Naive B cell (primary cell): ENCODE data around the gene SATB1. TPM values are rescaled to one million over a fixed set of nuclear protein-coding genes. Genes with fewer than 3 reads are reported as not detected.
A peak's percentile ranks its signal among the peaks of the same experiment; 100 is the strongest.
"Not testable (repeated sequence)": the region's sequence is repeated elsewhere in the genome, so short reads cannot be mapped to it uniquely, and the experiment has no call there.

ENCODE experiments used
- ATAC-seq, 2 donors: fragments of 150-1000 bp; cut with Tn5 transposase; 2 replicates each; pipeline ENCODE4 v1.10.0; 2021; ENCODE audit warnings: low read depth in 2 of 2, mild to moderate bottlenecking in 2 of 2, moderate library complexity in 2 of 2
- DNase-seq: peaks from one replicate; pipeline ENCODE4 v3.0.0; 2022
- H3K27ac Mint-ChIP-seq, 6 donors: one replicate each; pipeline ENCODE4 v1.8.0; 2020 to 2022; ENCODE audit warnings: mild to moderate bottlenecking in 6 of 6, mixed read lengths in 6 of 6, moderate library complexity in 5 of 6, inconsistent platforms in 2 of 6
- H3K27me3 Mint-ChIP-seq, 3 donors: one replicate each; pipeline ENCODE4 v1.8.0; 2021 to 2022; ENCODE audit warnings: mixed read lengths in 3 of 3, mild to moderate bottlenecking in 1 of 3
- H3K36me3 Mint-ChIP-seq, 2 donors: one replicate each; pipeline ENCODE4 v1.8.0; 2020 to 2022; ENCODE audit warnings: mixed read lengths in 2 of 2, inconsistent platforms in 1 of 2, mild to moderate bottlenecking in 1 of 2
- H3K4me1 Mint-ChIP-seq, 3 donors: one replicate each; pipeline ENCODE4 v1.8.0; 2020 to 2022; ENCODE audit warnings: mixed read lengths in 3 of 3, inconsistent platforms in 1 of 3, mild to moderate bottlenecking in 1 of 3, moderate library complexity in 1 of 3
- H3K4me3 Mint-ChIP-seq, 8 donors: one replicate each; pipeline ENCODE4 v1.8.0; 2020 to 2022; ENCODE audit warnings: mild to moderate bottlenecking in 8 of 8, mixed read lengths in 8 of 8, moderate library complexity in 8 of 8, inconsistent platforms in 2 of 8
- H3K9me3 Mint-ChIP-seq, 7 donors: one replicate each; pipeline ENCODE4 v1.8.0; 2020 to 2022; ENCODE audit warnings: mixed read lengths in 7 of 7, mild to moderate bottlenecking in 5 of 7, inconsistent platforms in 2 of 7, moderate library complexity in 1 of 7
- polyA plus RNA-seq, 6 donors: library from polyadenylated mRNA; unstranded; fragments of 300-500 nt; fragmentation: Illumina TruSeq; gene quantifications; one replicate each; pipeline ENCODE4 v1.2.3, GENCODE V29; 2021; ENCODE audit warnings: low read depth in 6 of 6

The SATB1 gene
- polyA plus RNA-seq, 6 donors from 2014 or later: 44.5 to 68.6 (median 58.7) TPM

GRCh38 chr3:18351069-18351628 is 74.0 kb downstream of the SATB1 start:
- Mint-ChIP-seq H3K27ac (peak overlapping the region in 1 of 6 donors; percentile 61), H3K4me3 (peak overlapping the region in 1 of 8 donors; percentile 3), H3K27me3 (no peaks in the 10 kb centered on the region), H3K9me3 (no peaks in the 10 kb centered on the region), H3K36me3 (peaks cover 13 to 26% of the 10 kb centered on the region in 2 donors), H3K4me1 (no peaks in the 10 kb centered on the region)
- DNase-seq: no peak
- no peak for ATAC-seq

GRCh38 chr3:18349197-18349798 is 75.8 kb downstream of the SATB1 start:
- no peaks in the 10 kb centered on the region for H3K9me3 Mint-ChIP-seq
- H3K36me3 Mint-ChIP-seq: peaks cover 13 to 26% of the 10 kb centered on the region in 2 donors
- H3K27me3 Mint-ChIP-seq: no peaks in the 10 kb centered on the region
- no peaks in the 10 kb centered on the region for H3K4me1 Mint-ChIP-seq
- peak overlapping the region in 2 of 6 donors; percentile 34 to 55 for H3K27ac Mint-ChIP-seq
- H3K4me3 Mint-ChIP-seq: no peak overlapping the region
- no peak for DNase-seq
- no peak for ATAC-seq

- H3K27me3 Mint-ChIP-seq: no peaks in the 10 kb centered on the region
- no peaks in the 10 kb centered on the region for H3K9me3 Mint-ChIP-seq
- peaks cover 13 to 24% of the 10 kb centered on the region in 2 donors for H3K36me3 Mint-ChIP-seq
- ATAC-seq (no peak), DNase-seq (no peak)
- no peak overlapping the region for H3K4me3 Mint-ChIP-seq
- H3K27ac Mint-ChIP-seq: peak overlapping the region in 1 of 6 donors; percentile 9
- H3K4me1 Mint-ChIP-seq: no peaks in the 10 kb centered on the region
Measured at GRCh38 chr3:18346097-18346496, 79.0 kb downstream of the SATB1 start.

- no peaks in the 10 kb centered on the region for H3K27me3 Mint-ChIP-seq
- DNase-seq: no peak
- H3K9me3 Mint-ChIP-seq: no peaks in the 10 kb centered on the region
- peak overlapping the region in 2 of 6 donors; percentile 44 to 59 for H3K27ac Mint-ChIP-seq
- peaks cover 12 to 20% of the 10 kb centered on the region in 2 donors for H3K36me3 Mint-ChIP-seq
- ATAC-seq: no peak
- no peaks in the 10 kb centered on the region for H3K4me1 Mint-ChIP-seq
- no peak overlapping the region for H3K4me3 Mint-ChIP-seq
Measured at GRCh38 chr3:18345015-18345367, 80.1 kb downstream of the SATB1 start.

GRCh38 chr3:18344306-18345014 is 80.7 kb downstream of the SATB1 start:
- no peak for DNase-seq
- no peak overlapping the region for H3K4me3 Mint-ChIP-seq
- H3K4me1 Mint-ChIP-seq: no peaks in the 10 kb centered on the region
- no peaks in the 10 kb centered on the region for H3K27me3 Mint-ChIP-seq
- H3K27ac Mint-ChIP-seq: peak overlapping the region in 1 of 6 donors; percentile 44
- no peak for ATAC-seq
- H3K9me3 Mint-ChIP-seq: no peaks in the 10 kb centered on the region
- H3K36me3 Mint-ChIP-seq: peaks cover 6 to 15% of the 10 kb centered on the region in 2 donors

GRCh38 chr3:18343809-18344208 is 81.3 kb downstream of the SATB1 start:
- ATAC-seq: no peak
- Mint-ChIP-seq H3K27ac (no peak overlapping the region), H3K4me3 (no peak overlapping the region)

GRCh38 chr3:18338827-18339514 is 86.2 kb downstream of the SATB1 start:
- ATAC-seq (no peak), DNase-seq (no peak)
- Mint-ChIP-seq H3K27me3 (no peaks in the 10 kb centered on the region), H3K27ac (no peak overlapping the region), H3K9me3 (no peaks in the 10 kb centered on the region), H3K4me1 (peaks cover 0 to 18% (median 16%) of the 10 kb centered on the region in 3 donors), H3K4me3 (no peak overlapping the region), H3K36me3 (no peaks in the 10 kb centered on the region)

More at GRCh38 chr3:18343809-18344208, 81.3 kb downstream of the SATB1 start:
- no peaks in the 10 kb centered on the region for H3K27me3 Mint-ChIP-seq
- DNase-seq: no peak
- peaks cover 0 to 8% of the 10 kb centered on the region in 2 donors for H3K36me3 Mint-ChIP-seq
- no peaks in the 10 kb centered on the region for H3K4me1 Mint-ChIP-seq
- H3K9me3 Mint-ChIP-seq: no peaks in the 10 kb centered on the region

GRCh38 chr3:18337231-18337630 is 87.9 kb downstream of the SATB1 start:
- no peaks in the 10 kb centered on the region for H3K27me3 Mint-ChIP-seq
- DNase-seq: no peak
- no peak overlapping the region for H3K4me3 Mint-ChIP-seq
- H3K27ac Mint-ChIP-seq: no peak overlapping the region
- H3K36me3 Mint-ChIP-seq: no peaks in the 10 kb centered on the region
- peaks cover 0 to 18% (median 16%) of the 10 kb centered on the region in 3 donors for H3K4me1 Mint-ChIP-seq
- ATAC-seq: no peak
- no peaks in the 10 kb centered on the region for H3K9me3 Mint-ChIP-seq

GRCh38 chr3:18334837-18335601 is 90.1 kb downstream of the SATB1 start:
- ATAC-seq: no peak
- H3K36me3 Mint-ChIP-seq: no peaks in the 10 kb centered on the region
- H3K4me3 Mint-ChIP-seq: no peak overlapping the region

GRCh38 chr3:18330772-18331441 is 94.2 kb downstream of the SATB1 start:
- not testable (repeated sequence) for H3K27ac Mint-ChIP-seq, H3K27me3 Mint-ChIP-seq, DNase-seq, H3K4me3 Mint-ChIP-seq, H3K36me3 Mint-ChIP-seq, ATAC-seq
- H3K4me1 Mint-ChIP-seq: peaks cover 0 to 10% (median 9%) of the 10 kb centered on the region in 3 donors
- H3K9me3 Mint-ChIP-seq: peaks cover 0 to 18% (median 10%) of the 10 kb centered on the region in 7 donors

More at GRCh38 chr3:18334837-18335601, 90.1 kb downstream of the SATB1 start:
- H3K4me1 Mint-ChIP-seq: peaks cover 0 to 18% (median 16%) of the 10 kb centered on the region in 3 donors
- H3K27me3 Mint-ChIP-seq: no peaks in the 10 kb centered on the region
- H3K9me3 Mint-ChIP-seq: peaks cover 0 to 4% (median under 1%) of the 10 kb centered on the region in 7 donors
- peak overlapping the region in 1 of 6 donors; percentile 59 for H3K27ac Mint-ChIP-seq
- DNase-seq: no peak

GRCh38 chr3:18308096-18308650 is 117.0 kb downstream of the SATB1 start:
- no peaks in the 10 kb centered on the region for H3K36me3 Mint-ChIP-seq

GRCh38 chr3:18307529-18307928 is 117.6 kb downstream of the SATB1 start:
- no peak for ATAC-seq
- Mint-ChIP-seq H3K36me3 (no peaks in the 10 kb centered on the region), H3K4me1 (peaks cover 0 to 3% (median 2%) of the 10 kb centered on the region in 3 donors), H3K27ac (no peak overlapping the region), H3K9me3 (no peaks in the 10 kb centered on the region), H3K27me3 (no peaks in the 10 kb centered on the region), H3K4me3 (no peak overlapping the region)
- no peak for DNase-seq

More at GRCh38 chr3:18308096-18308650, 117.0 kb downstream of the SATB1 start:
- peaks cover 0 to 3% (median 2%) of the 10 kb centered on the region in 3 donors for H3K4me1 Mint-ChIP-seq
- H3K9me3 Mint-ChIP-seq: no peaks in the 10 kb centered on the region
- ATAC-seq: no peak
- no peak overlapping the region for H3K27ac Mint-ChIP-seq
- no peaks in the 10 kb centered on the region for H3K27me3 Mint-ChIP-seq
- no peak for DNase-seq
- H3K4me3 Mint-ChIP-seq: no peak overlapping the region
